NCI-H345 treated with DMSO at 0.1 percent for 48 hours (cell line): Measurements from ENCODE around the gene SIRT2.

Source experiments
- DNase-seq: peaks from one replicate; lab custom pipeline; 2025; ENCODE audit not compliant: unreplicated experiment; lab: John Stamatoyannopoulos, UW

The SIRT2 gene

DNA sequence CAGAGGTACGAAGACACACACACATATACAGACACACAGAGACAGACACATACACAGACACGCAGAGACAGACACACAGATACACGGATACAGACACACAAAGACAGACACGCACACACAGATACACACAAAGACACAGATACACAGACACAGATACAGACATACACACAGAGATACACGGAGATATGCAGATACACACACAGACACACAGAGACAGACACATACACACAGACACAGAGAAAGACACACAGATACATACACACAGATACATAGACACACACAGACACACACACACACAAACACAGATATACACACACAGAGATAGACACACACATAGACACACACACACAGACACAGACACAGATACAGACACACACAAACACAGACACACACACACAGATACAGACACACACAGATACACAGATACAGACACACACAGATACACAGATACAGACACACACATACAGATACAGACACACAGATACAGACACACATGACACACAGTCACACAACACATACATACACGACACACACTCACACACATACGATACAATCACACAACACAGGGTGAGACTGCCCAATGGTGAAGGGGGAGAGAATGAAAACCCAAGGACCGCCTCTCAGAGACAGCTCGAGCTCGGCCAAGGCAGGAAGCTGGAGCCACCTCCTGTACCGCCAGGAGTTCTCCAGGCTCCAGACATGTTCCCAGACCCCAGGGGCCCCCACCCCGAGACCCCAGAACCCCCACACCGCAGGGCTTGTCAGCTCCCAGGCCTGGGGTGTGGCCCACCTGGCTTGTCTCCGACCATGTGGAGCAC, 21.4 kb upstream of the SIRT2 start:
- DNase-seq = no peak

DNA sequence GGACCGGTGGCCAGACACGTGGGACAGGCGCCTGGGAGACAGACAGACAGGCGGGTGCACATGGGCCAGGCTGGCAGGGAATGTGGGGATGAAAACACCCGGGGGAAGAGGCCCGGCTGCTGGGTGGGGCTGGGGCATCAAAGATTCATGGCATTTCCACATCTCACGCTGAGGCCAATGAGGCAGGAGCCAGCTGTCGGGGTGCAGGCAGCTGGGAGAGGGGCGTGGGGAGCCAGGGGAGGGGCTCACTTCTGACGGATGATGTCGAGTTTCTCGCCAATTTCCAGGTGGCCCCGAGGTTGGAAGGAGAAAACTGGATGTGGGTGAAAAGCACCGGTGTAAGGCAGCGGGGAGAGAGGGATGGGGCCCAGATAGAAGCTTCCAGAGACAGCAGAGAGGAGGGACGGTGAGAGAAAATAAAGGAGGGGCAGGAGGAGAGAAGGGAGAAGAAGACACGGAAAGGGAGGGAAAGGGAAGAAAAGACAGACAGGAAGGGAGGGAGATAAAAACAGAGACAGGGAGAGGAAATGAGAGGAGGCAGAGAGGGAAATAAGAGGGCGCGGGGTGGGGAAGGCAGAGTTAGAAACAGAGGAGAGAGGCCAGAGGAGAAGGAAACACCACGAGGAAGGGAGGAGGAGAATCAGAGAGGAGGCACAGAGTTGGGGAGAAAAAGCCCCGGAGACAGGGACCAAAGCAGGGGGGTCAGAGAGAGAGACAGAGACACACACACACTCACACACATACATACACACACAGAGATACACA, 20.6 kb upstream of the SIRT2 start:
- DNase-seq = no peak

DNA sequence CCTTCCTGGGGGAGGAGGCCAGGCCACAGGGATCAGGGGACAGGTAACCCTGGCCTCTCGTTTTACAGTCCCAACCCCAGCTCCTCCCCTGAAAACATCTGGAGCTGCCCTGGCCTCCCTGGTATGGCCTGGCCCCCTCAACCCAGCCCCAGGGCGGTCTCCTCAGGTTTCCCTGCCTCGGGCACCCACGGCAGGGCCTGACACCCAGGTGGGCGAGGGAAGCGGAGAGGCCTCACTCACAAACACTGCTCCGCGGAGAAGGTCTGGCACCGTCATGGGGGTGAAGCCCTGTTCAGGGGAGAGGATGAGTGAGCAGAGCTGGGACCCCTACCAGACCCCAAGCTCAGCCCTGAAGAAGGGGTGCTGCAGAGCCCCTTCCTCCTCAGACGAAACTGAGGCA, 19.1 kb upstream of the SIRT2 start:
- DNase-seq = no peak

DNA sequence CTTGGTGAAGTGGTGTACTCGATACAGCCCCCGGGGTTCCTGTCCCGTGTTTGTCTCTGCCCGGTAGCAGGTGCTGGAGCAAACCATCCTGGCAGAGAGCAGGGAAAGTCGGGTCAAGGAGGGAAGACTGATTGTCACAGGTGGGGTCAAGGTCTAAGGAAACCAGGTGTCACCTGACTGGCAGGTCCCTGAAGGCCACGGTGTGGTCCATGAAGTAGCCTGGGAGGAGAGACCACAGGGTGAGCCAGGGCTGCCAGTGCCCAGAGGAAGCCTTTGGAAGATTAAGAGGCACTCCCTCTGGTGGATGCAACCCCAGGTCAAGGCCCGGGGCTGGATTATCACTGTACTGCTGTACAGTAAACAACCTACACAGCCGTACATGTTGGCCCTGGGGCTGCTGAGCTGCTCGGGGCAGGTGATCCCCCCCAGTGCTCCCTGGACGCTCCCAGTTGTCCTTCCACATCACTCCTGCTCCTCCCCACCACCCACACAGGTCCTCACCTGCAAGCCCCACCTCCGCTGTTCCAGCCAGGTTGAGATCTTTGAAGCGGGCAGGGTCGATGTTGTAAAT, 18.6 kb upstream of the SIRT2 start:
- DNase-seq = no peak

DNA sequence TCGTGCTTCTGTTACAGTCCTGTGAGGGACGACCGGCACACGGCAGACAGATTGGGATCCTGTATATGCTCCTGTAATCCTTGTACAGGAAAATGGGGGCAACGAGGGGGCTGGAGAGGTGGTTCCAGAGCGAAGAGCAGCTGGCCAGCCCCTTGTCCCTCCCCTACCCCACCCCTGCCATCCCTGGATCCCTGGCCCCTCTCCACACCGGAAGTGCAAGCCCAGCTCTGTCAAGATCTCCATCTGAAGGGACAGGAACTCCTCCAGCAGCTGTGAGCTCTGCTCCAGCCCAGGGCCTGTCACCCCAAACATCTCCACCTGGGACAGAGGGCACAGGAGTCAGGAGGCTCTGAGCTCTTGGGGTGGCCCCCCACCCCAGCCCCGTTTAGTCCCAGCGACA, 18.1 kb upstream of the SIRT2 start:
- DNase-seq = no peak

DNA sequence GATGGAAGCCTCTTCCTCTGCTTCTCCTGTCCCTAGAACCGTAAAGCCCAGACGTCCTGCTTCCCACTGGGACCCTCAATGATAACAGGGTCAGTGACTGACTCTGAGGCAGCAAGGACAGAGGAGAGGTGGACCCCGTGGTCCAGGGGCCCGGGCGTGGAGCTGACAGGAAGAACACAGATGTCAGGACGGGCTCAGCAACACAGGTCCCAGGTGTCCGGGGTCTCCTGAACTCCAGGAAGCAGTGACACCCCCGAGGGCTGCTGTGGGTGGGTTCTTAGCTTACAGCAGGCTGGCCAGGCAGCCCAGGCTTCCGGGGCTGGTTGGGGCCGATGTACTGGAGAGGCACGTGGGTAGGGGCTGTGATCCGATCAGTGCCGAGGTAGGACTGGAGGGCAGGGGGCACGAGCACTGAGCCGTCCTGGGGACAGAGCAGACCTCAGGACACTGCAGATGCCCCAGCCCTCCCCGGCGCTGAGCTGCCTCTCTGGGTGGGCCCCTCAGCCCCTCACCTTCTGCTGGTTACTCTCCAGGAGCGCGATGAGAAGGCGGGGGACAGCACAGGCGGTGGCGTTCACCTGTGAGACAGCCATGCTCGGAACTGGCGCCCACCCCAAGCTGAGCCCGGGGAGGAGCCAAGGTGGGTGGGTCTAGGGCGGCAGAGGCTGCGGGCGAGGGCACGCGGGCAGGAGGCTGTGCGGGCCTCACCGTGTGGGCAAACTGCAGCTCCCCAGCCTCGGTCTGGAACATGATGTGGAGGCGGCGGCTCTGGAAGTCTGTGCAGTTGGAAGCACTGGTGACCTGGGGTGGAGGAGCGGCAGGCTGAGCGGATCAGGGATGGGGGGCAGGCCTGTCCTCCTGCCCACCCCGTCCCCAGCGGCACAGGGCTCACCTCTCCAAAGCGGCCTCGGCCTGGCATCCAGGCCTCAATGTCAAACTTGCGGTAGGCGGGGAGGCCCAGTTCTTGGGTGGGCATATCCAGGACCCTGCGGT, 16.2 kb upstream of the SIRT2 start:
- DNase-seq = no peak

DNA sequence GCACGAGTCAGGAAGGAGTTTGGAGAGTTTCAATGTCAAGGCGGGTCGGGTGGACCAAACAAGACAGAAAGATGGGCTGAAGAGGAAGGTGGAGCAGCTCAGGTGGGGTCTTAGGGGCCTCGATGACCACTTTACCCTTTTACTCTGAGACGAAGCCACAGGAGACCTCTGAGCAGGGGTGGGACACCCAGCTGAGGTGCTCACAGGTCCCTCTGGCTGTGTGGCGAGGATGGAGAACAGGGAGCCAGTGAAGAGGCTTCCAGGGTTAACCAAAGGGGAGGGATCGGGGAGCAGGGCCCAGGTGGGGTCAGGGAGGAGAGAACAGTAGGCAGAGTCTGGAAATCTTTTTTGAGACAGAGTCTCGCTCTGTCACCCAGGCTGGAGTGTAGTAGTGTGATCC, 14.5 kb upstream of the SIRT2 start:
- DNase-seq = no peak

DNA sequence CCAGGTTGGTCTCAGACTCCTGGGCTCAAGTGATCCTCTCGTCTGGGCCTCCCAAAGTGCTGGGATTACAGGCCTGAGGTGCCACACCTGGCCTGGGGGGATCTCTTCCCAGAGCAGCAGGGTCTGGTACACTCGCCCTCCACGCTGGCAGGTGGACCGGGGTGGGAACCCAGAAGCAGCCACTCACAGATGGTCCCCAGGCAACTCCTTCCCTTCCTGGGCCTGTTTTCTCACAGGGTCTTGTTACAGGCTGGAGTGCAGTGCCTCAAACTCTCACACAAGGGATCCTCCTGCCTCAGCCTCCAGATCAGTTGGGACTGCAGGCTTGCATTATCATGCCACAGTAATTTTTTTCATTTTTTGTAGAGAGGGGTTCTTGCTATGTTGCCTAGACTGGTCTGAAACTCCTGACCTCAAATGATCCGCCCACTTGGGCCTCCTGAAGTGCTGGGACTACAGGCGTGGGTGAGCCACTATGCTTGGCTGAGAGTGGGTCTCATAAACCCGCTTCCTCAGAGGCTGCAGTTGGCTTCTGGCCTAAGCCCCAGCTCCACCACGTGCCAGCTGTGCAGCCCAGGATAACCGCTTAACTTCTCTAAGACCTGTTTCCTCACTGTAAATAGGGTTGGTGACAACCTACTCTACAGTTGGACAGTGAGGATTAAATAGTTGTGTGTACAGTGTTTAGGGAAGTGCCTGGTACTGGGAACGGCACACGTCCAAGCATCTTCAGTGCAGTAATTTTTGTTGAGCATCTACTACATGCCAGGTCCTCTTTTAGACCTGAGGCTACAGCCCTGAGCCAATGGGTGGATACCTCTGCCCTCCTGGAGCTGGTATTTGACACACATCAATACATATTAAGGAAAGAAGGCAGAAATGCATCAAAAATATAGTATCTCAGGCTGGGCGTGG, 13.4 kb upstream of the SIRT2 start:
- no peak for DNase-seq

DNA sequence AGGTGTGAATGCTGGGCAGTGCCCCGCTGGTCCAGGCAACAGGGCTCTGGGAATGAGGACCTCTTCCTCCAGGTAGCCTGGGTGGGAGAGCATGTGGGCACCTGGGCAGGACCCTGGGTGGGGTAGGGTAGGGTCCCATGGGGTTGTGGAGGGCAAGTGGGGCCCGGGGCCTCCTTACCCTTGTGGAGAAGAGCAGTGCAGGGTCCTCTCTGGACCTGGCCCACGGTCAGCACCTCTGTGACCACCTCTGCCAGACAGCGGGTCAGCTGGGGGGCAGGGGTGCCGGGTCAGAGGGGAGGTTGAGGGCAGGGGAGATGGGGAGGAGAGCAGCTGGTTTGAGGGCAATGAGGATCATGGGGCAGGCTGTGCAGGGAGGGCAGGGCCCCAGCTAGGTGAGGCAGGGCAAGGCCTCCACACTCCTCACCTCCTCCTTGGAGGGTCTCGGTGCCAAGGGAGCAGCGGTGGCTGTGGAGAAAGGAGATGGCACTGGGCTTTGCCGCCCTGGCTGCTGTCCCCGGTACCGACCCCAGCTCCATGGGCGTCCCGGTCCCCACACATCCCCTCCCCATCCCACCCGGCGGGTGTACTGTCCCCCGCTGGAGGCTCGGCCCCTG, 12.1 kb upstream of the SIRT2 start:
- DNase-seq = no peak

DNA sequence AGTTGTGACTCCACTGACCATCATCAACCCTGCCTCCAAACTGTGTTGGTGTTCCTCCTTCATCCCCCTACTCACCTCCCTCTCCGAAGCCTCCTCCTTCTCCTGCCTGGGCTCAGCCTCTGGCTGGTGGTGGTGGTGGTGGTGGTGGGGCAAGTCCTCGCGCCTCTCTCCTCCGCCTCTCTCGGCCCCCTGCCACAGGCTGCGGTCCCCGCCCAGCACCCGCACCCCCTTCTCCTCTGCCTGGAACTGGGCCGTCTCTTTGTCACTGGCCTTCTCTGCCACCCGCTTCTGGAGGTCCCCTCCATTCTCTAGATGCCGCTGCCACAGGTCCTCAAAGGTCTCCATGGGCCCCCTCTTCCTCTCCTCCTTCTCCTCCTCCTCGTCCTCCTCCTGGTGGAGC, 11.1 kb upstream of the SIRT2 start:
- DNase-seq = no peak

DNA sequence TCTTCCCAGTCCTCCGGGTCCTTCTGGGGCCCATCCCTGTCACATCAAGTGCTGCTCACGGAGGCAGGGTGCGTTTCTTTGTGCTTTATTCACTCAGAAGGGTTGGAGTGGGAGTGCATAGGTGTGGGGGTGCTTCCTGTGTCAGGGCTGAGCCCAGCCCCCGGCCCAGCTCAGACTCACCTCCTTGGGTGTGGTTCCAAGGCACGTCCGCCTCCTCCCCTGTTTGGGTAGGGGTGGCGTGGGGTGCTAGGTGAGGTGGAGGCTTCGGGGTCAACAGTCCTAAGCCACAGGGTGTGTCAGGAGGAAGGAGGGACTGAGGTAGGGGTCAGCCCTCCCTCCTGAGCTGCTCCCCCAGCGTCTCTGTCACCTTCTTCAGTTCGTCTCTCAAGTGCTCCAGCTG, 9.5 kb upstream of the SIRT2 start:
- DNase-seq = no peak

DNA sequence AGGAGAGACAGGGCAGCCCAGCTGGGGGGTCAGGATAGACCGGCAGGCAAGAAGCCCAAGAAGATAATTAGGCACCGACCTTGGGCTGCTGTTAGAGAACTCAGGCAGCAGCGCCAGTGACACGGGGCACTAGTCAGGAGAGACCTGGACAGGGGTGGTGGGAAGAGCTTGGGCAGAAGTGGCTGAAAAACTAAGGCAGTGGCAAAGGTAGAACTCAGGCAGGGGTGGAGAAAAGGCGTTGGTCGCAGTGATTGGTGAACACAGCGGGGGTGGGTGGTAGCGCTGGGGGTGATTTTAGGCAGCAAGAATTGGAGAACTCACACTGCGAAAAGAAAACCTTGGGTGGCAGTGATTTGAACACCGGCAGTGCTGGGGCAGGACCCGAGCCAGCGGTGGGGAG, 8.3 kb upstream of the SIRT2 start:
- DNase-seq = no peak

DNA sequence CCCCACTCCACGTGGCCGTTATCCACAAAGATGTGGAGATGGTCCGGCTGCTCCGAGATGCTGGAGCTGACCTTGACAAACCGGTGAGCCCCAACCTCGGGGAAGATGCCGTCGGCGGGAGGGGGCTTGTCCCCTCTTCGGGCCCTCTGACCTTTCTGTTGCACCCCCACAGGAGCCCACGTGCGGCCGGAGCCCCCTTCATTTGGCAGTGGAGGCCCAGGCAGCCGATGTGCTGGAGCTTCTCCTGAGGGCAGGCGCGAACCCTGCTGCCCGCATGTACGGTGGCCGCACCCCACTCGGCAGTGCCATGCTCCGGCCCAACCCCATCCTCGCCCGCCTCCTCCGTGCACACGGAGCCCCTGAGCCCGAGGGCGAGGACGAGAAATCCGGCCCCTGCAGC, 7.8 kb upstream of the SIRT2 start:
- no peak for DNase-seq

DNA sequence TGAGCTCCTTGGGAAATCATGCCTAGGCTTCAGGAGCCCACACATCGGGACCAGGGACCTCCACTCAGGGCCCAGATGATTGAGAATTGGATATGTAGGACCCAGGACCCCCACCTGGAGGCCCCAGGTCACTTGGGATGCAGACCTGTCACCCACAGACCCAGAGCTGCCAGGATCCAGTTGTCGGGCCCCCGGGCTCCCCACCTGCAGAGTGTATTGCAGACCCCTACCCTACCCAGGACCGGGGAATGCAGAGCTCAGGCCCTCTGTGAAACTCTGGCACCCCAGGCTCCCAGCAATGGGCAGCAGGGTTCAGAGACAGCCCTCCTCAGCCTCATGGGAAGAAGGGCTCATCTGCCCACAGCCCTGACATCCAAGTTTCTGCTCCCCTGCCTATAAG, 6.2 kb upstream of the SIRT2 start:
- no peak for DNase-seq

DNA sequence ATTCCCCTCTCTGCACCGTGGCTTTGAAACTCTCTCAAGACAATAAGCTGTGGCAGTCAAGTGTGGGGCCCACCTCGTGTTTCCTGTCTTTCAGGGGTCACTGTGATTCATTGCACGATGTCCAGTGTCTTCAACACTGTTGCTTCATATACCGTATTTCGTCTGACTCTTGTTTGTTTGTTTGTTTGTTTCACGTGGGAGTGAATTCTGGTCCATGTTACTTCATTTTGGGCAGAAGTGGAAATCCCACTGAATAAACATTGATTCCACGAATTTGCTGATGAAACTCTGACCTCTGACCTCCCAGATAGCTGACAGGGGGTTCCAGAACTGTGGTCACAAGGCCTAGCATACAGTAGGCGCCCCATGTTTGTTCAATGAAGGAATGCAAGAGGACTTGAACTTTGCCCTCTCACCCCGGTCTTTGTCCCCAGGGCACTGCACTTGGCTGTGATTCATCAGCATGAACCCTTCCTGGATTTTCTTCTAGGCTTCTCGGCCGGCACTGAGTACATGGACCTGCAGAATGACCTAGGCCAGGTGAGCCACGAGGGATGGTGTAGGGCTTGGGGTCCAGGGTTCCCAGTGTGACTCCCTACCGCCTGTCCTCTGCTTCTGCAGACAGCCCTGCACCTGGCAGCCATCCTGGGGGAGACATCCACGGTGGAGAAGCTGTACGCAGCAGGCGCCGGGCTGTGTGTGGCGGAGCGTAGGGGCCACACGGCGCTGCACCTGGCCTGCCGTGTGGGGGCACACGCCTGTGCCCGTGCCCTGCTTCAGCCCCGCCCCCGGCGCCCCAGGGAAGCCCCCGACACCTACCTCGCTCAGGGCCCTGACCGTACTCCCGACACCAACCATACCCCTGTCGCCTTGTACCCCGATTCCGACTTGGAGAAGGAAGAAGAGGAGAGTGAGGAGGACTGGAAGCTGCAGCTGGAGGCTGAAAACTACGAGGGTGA, 5.4 kb upstream of the SIRT2 start:
- no peak for DNase-seq

DNA sequence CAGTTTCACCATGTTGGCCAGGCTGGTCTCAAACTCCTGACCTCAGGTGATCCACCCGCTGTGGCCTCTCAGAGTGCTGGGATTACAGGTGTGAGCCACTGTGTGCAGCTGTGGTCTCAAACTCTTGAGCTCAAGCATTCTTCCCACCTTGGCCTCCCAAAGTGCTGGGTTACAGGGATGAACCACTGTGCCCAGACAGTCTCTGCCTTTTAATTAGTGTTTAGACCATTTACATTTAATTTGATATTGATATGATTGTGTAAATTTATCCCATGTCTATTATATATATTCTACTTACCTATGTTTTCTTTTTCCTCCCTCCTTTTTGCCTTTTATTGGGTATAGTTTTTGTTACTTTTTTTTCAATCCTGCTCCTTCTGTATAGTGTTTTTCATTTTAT, 2.3 kb upstream of the SIRT2 start:
- no peak for DNase-seq

DNA sequence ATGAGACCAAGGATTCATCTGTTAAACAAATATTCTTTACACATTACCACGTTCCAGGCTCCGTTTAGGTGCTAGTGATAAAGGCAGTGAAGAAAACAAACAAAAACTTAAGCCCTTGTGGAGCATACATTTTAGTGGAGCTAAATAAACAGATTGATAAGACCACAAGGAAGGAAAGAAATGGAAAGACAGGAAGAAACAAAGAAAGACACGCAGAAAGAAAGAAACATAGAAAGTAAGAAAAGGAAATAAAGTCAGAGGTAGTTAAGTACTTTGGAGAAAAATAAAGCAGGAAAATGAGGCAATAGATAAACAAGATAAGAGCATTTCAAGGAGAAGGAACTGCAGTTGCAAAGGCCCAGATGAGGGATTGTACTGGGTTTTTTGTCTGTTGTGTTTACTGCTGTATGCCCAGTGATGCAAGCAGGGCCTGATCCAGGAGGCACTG, 1.3 kb upstream of the SIRT2 start:
- DNase-seq = no peak

DNA sequence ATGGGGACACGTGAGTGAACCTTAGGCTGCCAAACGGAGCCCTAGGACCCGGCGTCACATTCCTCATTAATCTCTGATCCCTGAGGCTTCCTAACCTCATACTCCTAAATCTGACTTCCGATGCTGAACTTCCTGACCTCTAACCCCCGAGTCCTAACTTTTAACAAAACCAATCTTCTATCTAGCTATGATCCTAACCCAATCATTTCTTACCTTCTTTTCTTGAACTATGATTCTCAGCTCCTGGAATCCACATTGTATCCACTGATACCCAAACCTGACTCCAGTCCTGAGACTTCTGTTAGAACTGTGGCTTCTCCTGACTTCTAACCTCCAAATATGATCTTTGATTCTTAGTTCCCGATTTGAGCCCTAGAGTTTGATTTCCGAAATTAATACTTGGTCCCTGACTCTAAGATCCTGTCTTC, 798 bp upstream of the SIRT2 start:
- DNase-seq = peak; percentile 95
